Heart left ventricle (tissue), 13 donors: Measurements from ENCODE around the gene NTM.

Experiments
- CTCF ChIP-seq, 12 donors: fragments of 200-600 bp; sonication (generic) in 4 of 12; IDR thresholded peaks; one replicate each; pipeline versions ENCODE4 v1.5.0 to v1.8.0; 2018 to 2022; ENCODE audit warnings: antibody characterized with exemption in 12 of 12, mild to moderate bottlenecking in 5 of 12
- POLR2A ChIP-seq, 2 donors: fragments of 450-650 bp; IDR thresholded peaks; one replicate each; pipeline ENCODE4 v1.6.1; 2017; ENCODE audit warnings: antibody characterized with exemption in 2 of 2, mild to moderate bottlenecking in 2 of 2, moderate library complexity in 2 of 2
- donor health status: ischemic (EF 13 %, LVEDD 7.1; RV severe dilation, severe dysfunction).
- donor health status: DM: no; HTN: yes; CAD: no.
- donor health status: DM: no; HTN: no; CAD: no.
- donor health status: ischemic (EF 25% LVEDD 6.9; RV normal size, moderate dysfunction).
- donor health status: ischemic (EF 25% LVEDD 5.7; RV mildly dilated, moderate dysfunction).
- donor health status: ischemic (EF 35%, LVEDD 5.7; RV mildly dilated, moderate dysfunction).
- donor health status: nonischemic (EF 11% LVEDD 7.7; RV severe dilation, severe dysfunction).
- donor health status: DM: yes; HTN: yes; CAD: no.
- donor health status: PGD.
- donor health status: ischemic (EF 29% LVEDD 5.4; RV normal size, mild dysfunction).
- donor health status: nonischemic (EF 23%, LVEDD 6.1; RV moderate dilation, normal function).

DNA sequence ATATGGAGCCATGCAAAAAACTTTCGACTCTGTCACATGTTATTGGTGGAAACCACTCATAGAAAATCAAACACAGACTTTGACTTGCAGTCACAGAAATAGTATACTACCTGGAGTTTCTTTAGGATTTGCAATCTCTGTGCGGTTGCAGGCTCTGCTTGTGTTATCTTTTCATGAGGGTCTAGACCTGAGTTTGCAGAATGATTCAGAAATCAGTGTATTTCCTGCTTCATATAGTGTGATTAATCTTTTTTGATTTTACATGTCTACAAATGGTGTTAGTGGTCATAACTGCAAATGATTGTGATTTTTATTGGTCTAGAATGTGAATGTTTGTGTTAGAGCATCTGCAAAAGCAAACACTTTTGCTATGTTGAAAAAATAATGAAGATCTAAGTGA, 690.2 kb downstream of the NTM start:
- no peak for TF ChIP-seq CTCF (IDR thresholded peaks at IDR 0.05)
- no peak for TF ChIP-seq POLR2A (IDR thresholded peaks at IDR 0.05)
